WTC11 (cell line): Measurements from ENCODE around the gene ZNF599. TPM values are rescaled to one million over a fixed set of nuclear protein-coding genes. Genes with fewer than 3 reads are reported as not detected.
"Not testable (repeated sequence)": the region's sequence is repeated elsewhere in the genome, so short reads cannot be mapped to it uniquely, and the experiment has no call there.

Source experiments
- ATAC-seq: fragments of 200-7000 bp; cut with Tn5 transposase; 2 replicates; pipeline ENCODE4 v1.10.0; 2021; ENCODE audit warnings: mild to moderate bottlenecking, moderate library complexity
- CTCF ChIA-PET: fragments of 300-600 bp; sonication (Branson Sonifier 250); formaldehyde crosslinking; loops from one replicate; lab custom pipeline; 2021; ENCODE audit warnings: antibody characterized with exemption; lab: Charles Lee
- POLR2A ChIA-PET: fragments of 350-600 bp; sonication (Branson Sonifier 250); formaldehyde crosslinking; loops from one replicate; lab custom pipeline; 2021; ENCODE audit warnings: antibody characterized with exemption; lab: Charles Lee
- DNase-seq: peaks from one replicate; pipeline ENCODE4 v3.0.0; 2021; ENCODE audit warnings: low spot score
- H3K27ac Mint-ChIP-seq: 2 replicates; pipeline ENCODE4 v1.8.0; 2021; ENCODE audit warnings: mixed read lengths
- H3K27me3 Mint-ChIP-seq: 2 replicates; pipeline ENCODE4 v1.8.0; 2021; ENCODE audit warnings: low read depth, mild to moderate bottlenecking, moderate library complexity, mixed read lengths
- H3K36me3 Mint-ChIP-seq: 2 replicates; pipeline ENCODE4 v1.8.0; 2021; ENCODE audit warnings: mixed read lengths
- H3K4me1 Mint-ChIP-seq: 2 replicates; pipeline ENCODE4 v1.8.0; 2022; ENCODE audit warnings: mixed read lengths
- H3K4me3 Mint-ChIP-seq: 2 replicates; pipeline ENCODE4 v1.8.0; 2021; ENCODE audit warnings: mild to moderate bottlenecking, moderate library complexity, mixed read lengths
- H3K9me3 Mint-ChIP-seq: 2 replicates; pipeline ENCODE4 v1.8.0; 2021; ENCODE audit warnings: mixed read lengths
- ATF2 ChIP-seq: sonication (generic); formaldehyde crosslinking; IDR thresholded peaks from 2 replicates; pipeline ENCODE4 v1.8.1; 2022; ENCODE audit warnings: low read depth, missing genetic modification reagents, borderline replicate concordance
- ATF6 ChIP-seq: sonication (generic); formaldehyde crosslinking; IDR thresholded peaks from 2 replicates; pipeline ENCODE4 v1.8.1; 2023; ENCODE audit warnings: mild to moderate bottlenecking, missing genetic modification reagents
- CDX4 ChIP-seq: fragments of 250-450 bp; sonication (Bioruptor Pico); IDR thresholded peaks from 2 replicates; pipeline ENCODE4 v1.9.0; 2021; ENCODE audit warnings: moderate library complexity, mild to moderate bottlenecking, inconsistent platforms, borderline replicate concordance
- CTCF ChIP-seq: fragments of 200-600 bp; IDR thresholded peaks from 2 replicates; pipeline ENCODE4 v1.8.0; 2022; ENCODE audit warnings: antibody characterized with exemption
- FOXK1 ChIP-seq: sonication (generic); formaldehyde crosslinking; IDR thresholded peaks from 2 replicates; pipeline ENCODE4 v1.8.0; 2022; ENCODE audit warnings: mild to moderate bottlenecking, moderate library complexity, missing genetic modification reagents
- FOXP1 ChIP-seq: sonication (generic); formaldehyde crosslinking; IDR thresholded peaks from 2 replicates; pipeline ENCODE4 v1.8.0; 2022; ENCODE audit warnings: missing genetic modification reagents, mild to moderate bottlenecking, moderate library complexity, borderline replicate concordance
- FOXP4 ChIP-seq: sonication (generic); formaldehyde crosslinking; IDR thresholded peaks from 2 replicates; pipeline ENCODE4 v1.8.0; 2022; ENCODE audit warnings: mild to moderate bottlenecking, missing genetic modification reagents
- GABPB1 ChIP-seq: sonication (generic); formaldehyde crosslinking; IDR thresholded peaks from 2 replicates; pipeline ENCODE4 v1.8.1; 2023; ENCODE audit warnings: mild to moderate bottlenecking, missing genetic modification reagents
- GTF2I ChIP-seq: fragments of 250-450 bp; sonication (Bioruptor Pico); conservative IDR thresholded peaks from 2 replicates; pipeline ENCODE4 v1.4.0; 2021; ENCODE audit warnings: mild to moderate bottlenecking
- HMGA2 ChIP-seq: fragments of 250-450 bp; sonication (Bioruptor Pico); IDR thresholded peaks from 2 replicates; pipeline ENCODE4 v1.4.0; 2021; ENCODE audit warnings: mild to moderate bottlenecking, moderate library complexity
- MLX ChIP-seq: sonication (generic); formaldehyde crosslinking; IDR thresholded peaks from 2 replicates; pipeline ENCODE4 v1.8.1; 2023; ENCODE audit warnings: mild to moderate bottlenecking, missing genetic modification reagents, moderate library complexity
- MXD4 ChIP-seq: fragments of 250-450 bp; sonication (Bioruptor Pico); IDR thresholded peaks from 2 replicates; pipeline ENCODE4 v1.8.0; 2021; ENCODE audit warnings: mild to moderate bottlenecking, moderate library complexity, borderline replicate concordance
- MYBL2 ChIP-seq: sonication (generic); formaldehyde crosslinking; IDR thresholded peaks from 2 replicates; pipeline ENCODE4 v1.8.1; 2023; ENCODE audit warnings: mild to moderate bottlenecking, moderate library complexity, missing genetic modification reagents
- NFATC4 ChIP-seq: fragments of 250-450 bp; sonication (Bioruptor Pico); IDR thresholded peaks from 2 replicates; pipeline ENCODE4 v1.9.0; 2021; ENCODE audit warnings: mild to moderate bottlenecking
- NFE2L1 ChIP-seq: sonication (generic); formaldehyde crosslinking; IDR thresholded peaks from 2 replicates; pipeline ENCODE4 v1.8.1; 2023; ENCODE audit warnings: missing genetic modification reagents
- NFYB ChIP-seq: sonication (generic); formaldehyde crosslinking; conservative IDR thresholded peaks from 2 replicates; pipeline ENCODE4 v1.8.0; 2022; ENCODE audit warnings: low read depth, missing genetic modification reagents
- SMAD4 ChIP-seq: sonication (generic); formaldehyde crosslinking; IDR thresholded peaks from 2 replicates; pipeline ENCODE4 v1.8.0; 2022; ENCODE audit warnings: mild to moderate bottlenecking, missing genetic modification reagents
- SOX15 ChIP-seq: fragments of 250-450 bp; sonication (Bioruptor Pico); IDR thresholded peaks from 2 replicates; pipeline ENCODE4 v1.9.0; 2021; ENCODE audit warnings: mild to moderate bottlenecking
- TP53 ChIP-seq: sonication (generic); formaldehyde crosslinking; IDR thresholded peaks from 2 replicates; pipeline ENCODE4 v1.8.1; 2023; ENCODE audit warnings: mild to moderate bottlenecking, missing genetic modification reagents
- ZBTB21 ChIP-seq: sonication (generic); formaldehyde crosslinking; IDR thresholded peaks from 2 replicates; pipeline ENCODE4 v1.8.1; 2023; ENCODE audit warnings: mild to moderate bottlenecking, missing genetic modification reagents, borderline replicate concordance
- ZNF121 ChIP-seq: sonication (generic); formaldehyde crosslinking; IDR thresholded peaks from 2 replicates; pipeline ENCODE4 v1.8.0; 2023; ENCODE audit warnings: missing genetic modification reagents
- ZNF138 ChIP-seq: sonication (generic); formaldehyde crosslinking; conservative IDR thresholded peaks from 2 replicates; pipeline ENCODE4 v1.8.1; 2022; ENCODE audit warnings: mild to moderate bottlenecking, moderate library complexity, missing genetic modification reagents
- ZNF219 ChIP-seq: sonication (generic); formaldehyde crosslinking; IDR thresholded peaks from 2 replicates; pipeline ENCODE4 v1.8.0; 2023; ENCODE audit warnings: missing genetic modification reagents, mild to moderate bottlenecking, borderline replicate concordance
- ZNF232 ChIP-seq: sonication (generic); formaldehyde crosslinking; IDR thresholded peaks from 2 replicates; pipeline ENCODE4 v1.8.0; 2022; ENCODE audit warnings: mild to moderate bottlenecking, missing genetic modification reagents
- ZNF263 ChIP-seq: sonication (generic); formaldehyde crosslinking; IDR thresholded peaks from 2 replicates; pipeline ENCODE4 v1.8.1; 2022; ENCODE audit warnings: low read depth, mild to moderate bottlenecking, moderate library complexity, missing genetic modification reagents
- ZNF671 ChIP-seq: fragments of 250-450 bp; sonication (Bioruptor Pico); IDR thresholded peaks from 2 replicates; pipeline ENCODE4 v1.8.0; 2021; ENCODE audit warnings: mild to moderate bottlenecking
- total RNA-seq: library from RNA; stranded (reverse); gene quantifications from 3 replicates; pipeline ENCODE4 v1.2.3, GENCODE V29; 2021

The ZNF599 gene
- total RNA-seq, 1 experiment from 2014 or later, result 5.2 TPM

- TF ChIP-seq FOXP4 (CRISPR knock-in tag) (no peak), MXD4 (CRISPR knock-in tag) (no peak), NFE2L1 (CRISPR knock-in tag) (no peak), MYBL2 (no peak), ZBTB21 (CRISPR knock-in tag) (no peak), TP53 (CRISPR knock-in tag) (no peak), GABPB1 (CRISPR knock-in tag) (no peak), SOX15 (CRISPR knock-in tag) (no peak), NFYB (CRISPR knock-in tag) (no peak), ZNF121 (CRISPR knock-in tag) (no peak)
- TF ChIP-seq, all 79 proteins: peak for 0
Measured at GRCh38 chr19:34804115-34804514, 31.1 kb upstream of the ZNF599 start (continued).

GRCh38 chr19:34796953-34797352 lies 23.9 kb upstream of the ZNF599 start:
- ATAC-seq, H3K36me3 Mint-ChIP-seq, DNase-seq, CTCF ChIA-PET, H3K27ac Mint-ChIP-seq, POLR2A ChIA-PET, H3K4me3 Mint-ChIP-seq, H3K4me1 Mint-ChIP-seq: not testable (repeated sequence)
- H3K27me3 Mint-ChIP-seq, result peaks cover 59% of the 10 kb centered on the region
- H3K9me3 Mint-ChIP-seq, result peaks cover 60% of the 10 kb centered on the region

- POLR2A ChIA-PET, result no interaction called here
- ATAC-seq (no peak), DNase-seq (no peak)
- CTCF ChIA-PET, result interaction anchor here (1.9 kb wide), 1 partner anchor 45 kb away, joined by 5 read pairs; no protein-coding TSS in a partner anchor
- Mint-ChIP-seq H3K27me3 (peaks cover 62% of the 10 kb centered on the region), H3K36me3 (no peaks in the 10 kb centered on the region), H3K9me3 (peaks cover 56% of the 10 kb centered on the region), H3K27ac (no peak overlapping the region), H3K4me3 (no peak overlapping the region), H3K4me1 (0 out of 2 replicates have a peak, but pooled peaks cover 2% of the 10 kb centered on the region)
- TF ChIP-seq ZNF671 (CRISPR knock-in tag) (no peak), MLX (CRISPR knock-in tag) (no peak), FOXK1 (CRISPR knock-in tag) (no peak), CDX4 (CRISPR knock-in tag) (no peak), SMAD4 (CRISPR knock-in tag) (no peak), ZNF219 (CRISPR knock-in tag) (no peak), ATF6 (CRISPR knock-in tag) (no peak), NFATC4 (CRISPR knock-in tag) (no peak), ATF2 (CRISPR knock-in tag) (no peak), ZNF138 (CRISPR knock-in tag) (no peak), HMGA2 (CRISPR knock-in tag) (no peak), FOXP1 (CRISPR knock-in tag) (no peak), ZNF121 (CRISPR knock-in tag) (no peak), GTF2I (CRISPR knock-in tag) (no peak), ZNF263 (no peak), CTCF (no peak), ZNF232 (CRISPR knock-in tag) (no peak)
Measured at GRCh38 chr19:34794066-34794960, 21.3 kb upstream of the ZNF599 start.
